IMR-90 (cell line): ENCODE results near the gene KRT37. TPM values are rescaled to one million over a fixed set of nuclear protein-coding genes. Genes with fewer than 3 reads are reported as not detected.

ENCODE experiments used
- ATAC-seq: fragments of 200-7000 bp; cut with Tn5 transposase; 2 replicates; pipeline ENCODE4 v1.9.1; 2020; ENCODE audit warnings: low read depth, mild to moderate bottlenecking, moderate library complexity
- BruUV-seq: library from RNA; stranded (reverse); fragments of 400-500 nt; replicated peaks from 2 replicates; lab custom pipeline; 2021; lab: Mats Ljungman, UMichigan
- CTCF ChIA-PET: fragments of 300-600 bp; formaldehyde crosslinking; extraction: SDS; loops from one replicate; lab custom pipeline; 2021; ENCODE audit warnings: antibody characterized with exemption; lab: Yijun Ruan, JAX
- POLR2A ChIA-PET: fragments of 300-600 bp; sonication (Branson Sonifier 250); formaldehyde crosslinking; loops from one replicate; lab custom pipeline; 2022; ENCODE audit warnings: antibody characterized with exemption; ENCODE audit not compliant: unreplicated experiment; lab: Charles Lee
- DNase-seq: peaks from one replicate; pipeline ENCODE4 v3.0.0; 2013
- H2AFZ ChIP-seq: replicated peaks from 2 replicates; pipeline ENCODE3; 2013; ENCODE audit warnings: low read length, mild to moderate bottlenecking; ENCODE audit not compliant: poor library complexity
- H2AK5ac ChIP-seq: 2 replicates; pipeline ENCODE4 v1.6.1; 2013; ENCODE audit warnings: low read depth, low read length, inconsistent platforms
- H2AK9ac ChIP-seq: replicated peaks from 2 replicates; pipeline ENCODE3; 2013; ENCODE audit warnings: mild to moderate bottlenecking, low read depth, low read length, moderate library complexity; ENCODE audit not compliant: poor library complexity
- H2BK120ac ChIP-seq: 2 replicates; pipeline ENCODE4 v1.6.1; 2013; ENCODE audit warnings: low read depth, low read length, inconsistent platforms
- H2BK15ac ChIP-seq: 3 replicates; pipeline ENCODE4 v1.6.1; 2013; ENCODE audit warnings: low read depth, low read length, inconsistent platforms
- H2BK20ac ChIP-seq: 2 replicates; pipeline ENCODE4 v1.6.1; 2013; ENCODE audit warnings: low read depth, mild to moderate bottlenecking, inconsistent platforms, low read length, moderate library complexity
- H2BK5ac ChIP-seq: 2 replicates; pipeline ENCODE4 v1.6.1; 2013; ENCODE audit warnings: mild to moderate bottlenecking, low read depth, low read length, inconsistent platforms; ENCODE audit not compliant: poor library complexity, severe bottlenecking
- H3K14ac ChIP-seq: replicated peaks from 2 replicates; pipeline ENCODE4 v1.6.1; 2013; ENCODE audit warnings: low read depth, low read length, inconsistent platforms
- H3K18ac ChIP-seq: 2 replicates; pipeline ENCODE4 v1.6.1; 2013; ENCODE audit warnings: low read depth, low read length, control low read depth
- H3K23ac ChIP-seq: 2 replicates; pipeline ENCODE4 v1.6.1; 2013; ENCODE audit warnings: low read depth, low read length, inconsistent platforms
- H3K27ac ChIP-seq: 2 replicates; pipeline ENCODE4 v1.5.1; 2013; ENCODE audit warnings: mild to moderate bottlenecking, control low read depth, low read length; ENCODE audit not compliant: insufficient read depth
- H3K27me3 ChIP-seq: 2 replicates; pipeline ENCODE4 v1.6.1; 2013; ENCODE audit warnings: low read length; ENCODE audit not compliant: control insufficient read depth, insufficient read depth
- H3K36me3 ChIP-seq: 2 replicates; pipeline ENCODE4 v1.6.1; 2013; ENCODE audit warnings: low read length, mixed read lengths; ENCODE audit not compliant: control insufficient read depth, insufficient read depth
- H3K4ac ChIP-seq: 2 replicates; pipeline ENCODE4 v1.6.1; 2013; ENCODE audit warnings: low read depth, low read length, inconsistent platforms
- H3K4me1 ChIP-seq: 2 replicates; pipeline ENCODE4 v1.6.1; 2013; ENCODE audit warnings: low read length, mixed read lengths; ENCODE audit not compliant: control insufficient read depth, insufficient read depth
- H3K4me2 ChIP-seq: 2 replicates; pipeline ENCODE4 v1.6.1; 2013; ENCODE audit warnings: low read depth, mild to moderate bottlenecking, control low read depth, low read length, moderate library complexity
- H3K4me3 ChIP-seq: 2 replicates; pipeline ENCODE4 v1.5.1; 2013; ENCODE audit warnings: low read depth, mild to moderate bottlenecking, control low read depth, low read length, moderate library complexity; ENCODE audit not compliant: insufficient read depth
- H3K56ac ChIP-seq: 2 replicates; pipeline ENCODE4 v1.6.1; 2013; ENCODE audit warnings: low read length, inconsistent platforms; ENCODE audit not compliant: insufficient read depth; ENCODE audit errors: extremely low read depth
- H3K79me1 ChIP-seq, 2 experiments: 2 replicates each; pipeline ENCODE4 v1.6.1; 2013; ENCODE audit warnings: low read length in 2 of 2, inconsistent platforms in 1 of 2, low read depth in 1 of 2
- H3K9ac ChIP-seq: 2 replicates; pipeline ENCODE4 v1.6.1; 2013; ENCODE audit warnings: low read depth, low read length, control low read depth
- H3K9me1 ChIP-seq: 2 replicates; pipeline ENCODE4 v1.6.1; 2013; ENCODE audit warnings: low read length, inconsistent platforms; ENCODE audit not compliant: insufficient read depth
- H3K9me3 ChIP-seq: 2 replicates; pipeline ENCODE4 v1.6.1; 2013; ENCODE audit warnings: low read length; ENCODE audit not compliant: control insufficient read depth, insufficient read depth
- H4K20me1 ChIP-seq: 2 replicates; pipeline ENCODE4 v1.6.1; 2013; ENCODE audit warnings: low read length, inconsistent platforms; ENCODE audit not compliant: insufficient read depth
- H4K5ac ChIP-seq: 2 replicates; pipeline ENCODE4 v1.6.1; 2013; ENCODE audit warnings: mild to moderate bottlenecking, low read depth, low read length, control low read depth
- H4K8ac ChIP-seq, 2 experiments: 2 replicates each; pipeline ENCODE4 v1.6.1; 2013; ENCODE audit warnings: low read depth in 2 of 2, low read length in 2 of 2, control low read depth in 1 of 2, inconsistent platforms in 1 of 2
- H4K91ac ChIP-seq: 2 replicates; pipeline ENCODE4 v1.6.1; 2013; ENCODE audit warnings: low read depth, low read length, inconsistent platforms; ENCODE audit not compliant: insufficient read depth
- CHD1 ChIP-seq: IDR thresholded peaks from 2 replicates; pipeline ENCODE4 v1.6.1; 2012; ENCODE audit warnings: low read depth, low read length, improper control_type of control experiment
- FOS ChIP-seq: fragments of 150-350 bp; IDR thresholded peaks from 2 replicates; pipeline ENCODE4 v1.6.1; 2016; ENCODE audit warnings: low read depth, low read length
- NFE2L2 ChIP-seq: fragments of 150-350 bp; IDR thresholded peaks from 2 replicates; pipeline ENCODE4 v1.6.1; 2016; ENCODE audit warnings: low read depth, mild to moderate bottlenecking, low read length
- POLR2A ChIP-seq: IDR thresholded peaks from 2 replicates; pipeline ENCODE4 v1.6.1; 2012; ENCODE audit warnings: mild to moderate bottlenecking, low read depth, low read length
- RAD21 ChIP-seq: IDR thresholded peaks from 2 replicates; pipeline ENCODE4 v1.6.1; 2012; ENCODE audit warnings: low read length, improper control_type of control experiment
- SMC3 ChIP-seq: fragments of 150-350 bp; IDR thresholded peaks from 2 replicates; pipeline ENCODE4 v1.6.1; 2016; ENCODE audit warnings: low read depth, mild to moderate bottlenecking, antibody characterized with exemption, low read length, moderate library complexity
- WGBS, 2 experiments: methylation state at CpG; one replicate each; pipeline versions ENCODE4 v1.1.5 to v1.1.7; 2013; ENCODE audit warnings: missing lambda C conversion rate in 2 of 2; ENCODE audit not compliant: insufficient read length in 1 of 2; ENCODE audit errors: extremely low coverage in 2 of 2; 5-methylcytosine and 5-hydroxymethylcytosine counted together
- dilution Hi-C: fragments of 300-500 bp; cut with HindIII; formaldehyde crosslinking; loops from one replicate; pipeline ENCODE4 v1.14.3; 2018; ENCODE audit warnings: low sequenced_read_pairs; ENCODE audit not compliant: unreplicated experiment
- in situ Hi-C: fragments of 300-500 bp; cut with MboI; formaldehyde crosslinking; loops from 3 replicates; pipeline ENCODE4 v1.14.3; 2019; ENCODE audit warnings: low sequenced_read_pairs, inconsistent platforms, mixed read lengths
- intact Hi-C: fragments of 100-400 bp; cut with micrococcal nuclease; formaldehyde crosslinking; loops from 2 replicates; pipeline ENCODE4 v1.10.0; 2022
- polyA plus RNA-seq, 3 experiments: library from polyadenylated mRNA; depleted of rRNA; stranded (reverse); fragments of >200 nt; gene quantifications; 2 replicates each; pipeline ENCODE4 v1.2.3, GENCODE V29; 2012; ENCODE audit warnings: low replicate concordance in 1 of 3
- total RNA-seq: library from RNA; depleted of rRNA; stranded (reverse); fragments of >200 nt; gene quantifications from 2 replicates; pipeline ENCODE4 v1.2.3, GENCODE V29; 2012
- TF ChIP-seq, protein P1 (sequence below): fragments of 150-350 bp; IDR thresholded peaks from 2 replicates; pipeline ENCODE4 v1.6.1; 2017; ENCODE audit warnings: mild to moderate bottlenecking, antibody characterized with exemption, low read length, low read depth
- TF ChIP-seq, protein P2 (sequence below): fragments of 150-350 bp; IDR thresholded peaks from 2 replicates; pipeline ENCODE4 v1.6.1; 2016; ENCODE audit warnings: low read depth, mild to moderate bottlenecking, low read length, moderate library complexity, borderline replicate concordance

Gene KRT37
- total and polyA plus RNA-seq, 2 of the 4 experiments (the other 2 are of a cell fraction): not detected

DNA sequence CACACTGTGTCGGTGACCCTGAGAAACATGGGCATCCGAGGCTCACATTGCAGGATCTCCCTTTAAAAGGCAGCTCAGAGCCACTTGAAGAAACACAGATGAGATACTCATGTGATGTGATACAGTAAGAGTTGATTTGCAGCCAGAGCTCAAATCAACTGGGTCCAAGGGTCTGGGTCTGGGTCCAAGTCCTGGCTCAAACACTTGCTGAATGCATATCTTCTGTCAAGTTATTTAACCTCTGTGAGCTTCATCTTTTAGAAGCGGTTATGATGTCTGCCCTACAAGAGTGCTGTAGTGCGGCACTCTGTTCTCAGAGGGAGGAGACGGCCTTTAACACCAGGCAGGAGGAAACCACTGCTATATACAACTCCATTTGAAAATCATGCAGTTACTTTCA is 10.0 kb upstream of the KRT37 start:
- no peak overlapping the region for H3K4me3 ChIP-seq
- no peak overlapping the region for H3K56ac ChIP-seq
- DNase-seq: no peak
- H2AK5ac ChIP-seq: no peak overlapping the region
- H2BK120ac ChIP-seq: no peak overlapping the region
- no peak overlapping the region for H3K18ac ChIP-seq
- 0 out of 2 replicates have a peak, but pooled peaks cover 5% of the 10 kb centered on the region for H3K9me1 ChIP-seq
- H3K36me3 ChIP-seq: no peaks in the 10 kb centered on the region
- H3K27me3 ChIP-seq: peaks cover 6% of the 10 kb centered on the region; the same call in 1 of the 2 replicates
- no peaks in the 10 kb centered on the region for H4K20me1 ChIP-seq
- TF ChIP-seq CHD1 (no peak), RAD21 (no peak), NFE2L2 (no peak), FOS (no peak), SMC3 (no peak), POLR2A (no peak)
- TF ChIP-seq, protein P1, sequence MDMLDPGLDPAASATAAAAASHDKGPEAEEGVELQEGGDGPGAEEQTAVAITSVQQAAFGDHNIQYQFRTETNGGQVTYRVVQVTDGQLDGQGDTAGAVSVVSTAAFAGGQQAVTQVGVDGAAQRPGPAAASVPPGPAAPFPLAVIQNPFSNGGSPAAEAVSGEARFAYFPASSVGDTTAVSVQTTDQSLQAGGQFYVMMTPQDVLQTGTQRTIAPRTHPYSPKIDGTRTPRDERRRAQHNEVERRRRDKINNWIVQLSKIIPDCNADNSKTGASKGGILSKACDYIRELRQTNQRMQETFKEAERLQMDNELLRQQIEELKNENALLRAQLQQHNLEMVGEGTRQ: no peak
- TF ChIP-seq, protein P2, sequence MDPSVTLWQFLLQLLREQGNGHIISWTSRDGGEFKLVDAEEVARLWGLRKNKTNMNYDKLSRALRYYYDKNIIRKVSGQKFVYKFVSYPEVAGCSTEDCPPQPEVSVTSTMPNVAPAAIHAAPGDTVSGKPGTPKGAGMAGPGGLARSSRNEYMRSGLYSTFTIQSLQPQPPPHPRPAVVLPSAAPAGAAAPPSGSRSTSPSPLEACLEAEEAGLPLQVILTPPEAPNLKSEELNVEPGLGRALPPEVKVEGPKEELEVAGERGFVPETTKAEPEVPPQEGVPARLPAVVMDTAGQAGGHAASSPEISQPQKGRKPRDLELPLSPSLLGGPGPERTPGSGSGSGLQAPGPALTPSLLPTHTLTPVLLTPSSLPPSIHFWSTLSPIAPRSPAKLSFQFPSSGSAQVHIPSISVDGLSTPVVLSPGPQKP: no peak
- no peak overlapping the region for H2AK9ac ChIP-seq
- H4K5ac ChIP-seq: no peak overlapping the region
- H3K14ac ChIP-seq: no peak overlapping the region; the same call in 1 of the 2 replicates
- no peak overlapping the region for H3K4me2 ChIP-seq
- dilution Hi-C loops: no loop called here
- no peak overlapping the region for H3K9ac ChIP-seq
- H4K91ac ChIP-seq: no peak overlapping the region
- no peak overlapping the region for H3K4ac ChIP-seq
- ATAC-seq: no peak; the same call in 1 of the 2 replicates
- H3K79me1 ChIP-seq: no peaks in the 10 kb centered on the region
- CTCF ChIA-PET: interaction anchor here (0.6 to 1.1 kb wide), 3 partner anchors 19 to 31 kb away, joined by 3 read pairs; no protein-coding TSS in a partner anchor
- no CpG with 5 or more reads among the region's 5 CpGs for WGBS, 2 experiments
- no peaks in the 10 kb centered on the region for H3K9me3 ChIP-seq
- no TSS peak for BruUV-seq
- intact Hi-C loops: no loop called here
- no peak overlapping the region for H3K27ac ChIP-seq
- H2BK5ac ChIP-seq: no peak overlapping the region
- in situ Hi-C loops: no loop called here
- no peak overlapping the region for H2AFZ ChIP-seq
- H2BK15ac ChIP-seq: no peak overlapping the region
- no peak overlapping the region; the same call in 1 of the 2 replicates for H3K23ac ChIP-seq
- peaks cover 8% of the 10 kb centered on the region for H3K4me1 ChIP-seq
- POLR2A ChIA-PET: no interaction called here
- H4K8ac ChIP-seq: no peak overlapping the region
- no peak overlapping the region for H2BK20ac ChIP-seq
